SK-N-SH treated with all-trans-retinoic acid at 6 μM for 48 hours (cell line): ENCODE results near the gene MYO15B.

Experiments
- ATAC-seq: fragments of 200-7000 bp; cut with Tn5 transposase; 3 replicates; pipeline ENCODE4 v1.9.1; 2020; ENCODE audit warnings: mild to moderate bottlenecking, moderate library complexity
- ARNTL ChIP-seq: fragments of 450-650 bp; formaldehyde crosslinking; IDR thresholded peaks from 2 replicates; pipeline ENCODE4 v1.5.0; 2020; ENCODE audit warnings: low read depth, mild to moderate bottlenecking, moderate library complexity, borderline replicate concordance
- BACH2 ChIP-seq: fragments of 250-450 bp; sonication (Bioruptor Pico); IDR thresholded peaks from 2 replicates; pipeline ENCODE4 v1.9.0; 2021; ENCODE audit warnings: mild to moderate bottlenecking, borderline replicate concordance
- CREB5 ChIP-seq: fragments of 250-450 bp; sonication (Bioruptor Pico); IDR thresholded peaks from 2 replicates; pipeline ENCODE4 v1.5.1; 2020; ENCODE audit warnings: low read depth, mild to moderate bottlenecking, moderate library complexity
- CSDC2 ChIP-seq: fragments of 250-450 bp; sonication (Bioruptor Pico); IDR thresholded peaks from 2 replicates; pipeline ENCODE4 v1.5.0; 2020; ENCODE audit warnings: mild to moderate bottlenecking, moderate library complexity
- CSRNP3 ChIP-seq: fragments of 250-450 bp; sonication (Bioruptor Pico); IDR thresholded peaks from 2 replicates; pipeline ENCODE4 v1.5.1; 2021; ENCODE audit warnings: mild to moderate bottlenecking, moderate library complexity
- ISL1 ChIP-seq: fragments of 250-450 bp; sonication (Bioruptor Pico); IDR thresholded peaks from 2 replicates; pipeline ENCODE4 v2.1.2; 2022; ENCODE audit warnings: mild to moderate bottlenecking, moderate library complexity
- OSR1 ChIP-seq: fragments of 250-450 bp; sonication (Bioruptor Pico); IDR thresholded peaks from 2 replicates; pipeline ENCODE4 v1.8.0; 2022; ENCODE audit warnings: moderate library complexity, mild to moderate bottlenecking, inconsistent platforms
- PATZ1 ChIP-seq: fragments of 250-450 bp; sonication (Bioruptor Pico); IDR thresholded peaks from 2 replicates; pipeline ENCODE4 v1.8.0; 2020; ENCODE audit warnings: mild to moderate bottlenecking, moderate library complexity, borderline replicate concordance
- POU6F1 ChIP-seq: fragments of 250-450 bp; sonication (Bioruptor Pico); IDR thresholded peaks from 2 replicates; pipeline ENCODE4 v1.8.0; 2021; ENCODE audit warnings: low read depth, mild to moderate bottlenecking, moderate library complexity, borderline replicate concordance
- PPARA ChIP-seq: fragments of 250-450 bp; sonication (Bioruptor Pico); IDR thresholded peaks from 2 replicates; pipeline ENCODE4 v1.5.0; 2020; ENCODE audit warnings: mild to moderate bottlenecking, borderline replicate concordance
- RARB ChIP-seq: fragments of 250-450 bp; sonication (Bioruptor Pico); IDR thresholded peaks from 2 replicates; pipeline ENCODE4 v1.8.0; 2021; ENCODE audit warnings: mild to moderate bottlenecking, moderate library complexity
- SNAI2 ChIP-seq: fragments of 250-450 bp; sonication (Bioruptor Pico); IDR thresholded peaks from 2 replicates; pipeline ENCODE4 v1.5.0; 2020; ENCODE audit warnings: mild to moderate bottlenecking, moderate library complexity
- TOX ChIP-seq: fragments of 250-450 bp; sonication (Bioruptor Pico); IDR thresholded peaks from 2 replicates; pipeline ENCODE4 v1.8.0; 2021; ENCODE audit warnings: mild to moderate bottlenecking, moderate library complexity, borderline replicate concordance
- TSHZ2 ChIP-seq: fragments of 250-450 bp; sonication (Bioruptor Pico); IDR thresholded peaks from 2 replicates; pipeline ENCODE4 v1.5.0; 2020; ENCODE audit warnings: mild to moderate bottlenecking, moderate library complexity
- ZC3H10 ChIP-seq: fragments of 250-450 bp; sonication (Bioruptor Pico); IDR thresholded peaks from 2 replicates; pipeline ENCODE4 v1.5.1; 2021; ENCODE audit warnings: mild to moderate bottlenecking, moderate library complexity
- ZFP30 ChIP-seq: fragments of 450-650 bp; formaldehyde crosslinking; IDR thresholded peaks from 2 replicates; pipeline ENCODE4 v1.5.0; 2022; ENCODE audit warnings: mild to moderate bottlenecking, moderate library complexity
- ZNF70 ChIP-seq: fragments of 450-650 bp; formaldehyde crosslinking; IDR thresholded peaks from 2 replicates; pipeline ENCODE4 v1.5.0; 2020; ENCODE audit warnings: mild to moderate bottlenecking, moderate library complexity
- ZNF8 ChIP-seq: fragments of 450-650 bp; formaldehyde crosslinking; IDR thresholded peaks from 2 replicates; pipeline ENCODE4 v1.5.0; 2020; ENCODE audit warnings: mild to moderate bottlenecking, moderate library complexity

Gene MYO15B

GRCh38 chr17:75552425-75553294, 34.9 kb upstream of the MYO15B start (continued):
- no peak for TF ChIP-seq POU6F1 (CRISPR knock-in tag)

- TF ChIP-seq POU6F1 (CRISPR knock-in tag) (no peak), PATZ1 (no peak), CSDC2 (no peak), ZNF8 (CRISPR knock-in tag) (no peak), CREB5 (CRISPR knock-in tag) (no peak), ZNF70 (no peak), ISL1 (CRISPR knock-in tag) (no peak), TSHZ2 (CRISPR knock-in tag) (no peak), ZC3H10 (no peak), TOX (no peak), RARB (CRISPR knock-in tag) (no peak), BACH2 (CRISPR knock-in tag) (no peak), SNAI2 (CRISPR knock-in tag) (no peak), CSRNP3 (no peak), ZFP30 (CRISPR knock-in tag) (no peak), PPARA (no peak), ARNTL (CRISPR knock-in tag) (no peak), OSR1 (no peak)
- TF ChIP-seq, all 23 proteins: peak for 0
- no peak for ATAC-seq
Observed at GRCh38 chr17:75553295-75554110, 34.1 kb upstream of the MYO15B start.
